Adrenal gland (tissue), 12 donors: Measurements from ENCODE around the gene ANK2. TPM values are rescaled to one million over a fixed set of nuclear protein-coding genes. Genes with fewer than 3 reads are reported as not detected.
"Not testable (repeated sequence)": the region's sequence is repeated elsewhere in the genome, so short reads cannot be mapped to it uniquely, and the experiment has no call there.

Source experiments
- DNase-seq, 7 donors: peaks; one replicate each; pipeline ENCODE4 v3.0.0-alpha.2; 2019 to 2020
- H3K27ac ChIP-seq, 5 donors: fragments of 200-600 bp; sonication (generic) in 4 of 5; 1 replicate in 3 of 5; 2 replicates in 2 of 5; pipeline versions ENCODE4 v1.5.1 to v1.8.0; 2016 to 2020; ENCODE audit warnings: mild to moderate bottlenecking in 1 of 5
- H3K27me3 ChIP-seq: fragments of 200-600 bp; 2 replicates; pipeline ENCODE4 v1.8.0; 2021
- H3K36me3 ChIP-seq, 2 donors: fragments of 200-600 bp; replicated peaks in 1 of 2; 1 replicate in 1 of 2; 2 replicates in 1 of 2; pipeline versions ENCODE4 v1.5.1 to v1.8.0; 2018 to 2022
- H3K4me1 ChIP-seq, 2 donors: fragments of 200-600 bp; replicated peaks in 1 of 2; 1 replicate in 1 of 2; 2 replicates in 1 of 2; pipeline versions ENCODE4 v1.5.1 to v1.8.0; 2018 to 2021
- H3K4me3 ChIP-seq, 4 donors: fragments of 200-600 bp; sonication (generic) in 3 of 4; one replicate each; pipeline ENCODE4 v1.5.1; 2016 to 2018
- H3K9me3 ChIP-seq, 3 donors: fragments of 200-600 bp; sonication (generic) in 1 of 3; replicated peaks in 1 of 3; 1 replicate in 2 of 3; 2 replicates in 1 of 3; pipeline versions ENCODE4 v1.5.1 to v1.8.0; 2016 to 2021
- POLR2A ChIP-seq, 2 donors: fragments of 450-650 bp; IDR thresholded peaks; one replicate each; pipeline ENCODE4 v1.6.1; 2017; ENCODE audit warnings: antibody characterized with exemption in 2 of 2, mild to moderate bottlenecking in 2 of 2, moderate library complexity in 1 of 2
- WGBS, 4 donors: extraction: QIAGEN DNeasy Blood & Tissue Kit in 2 of 4; methylation state at CpG; one replicate each; pipeline versions ENCODE4 v1.1.5 to v1.1.7; 2013 to 2017; 5-methylcytosine and 5-hydroxymethylcytosine counted together
- intact Hi-C, 2 donors: fragments of 100-400 bp; cut with DNase I; formaldehyde crosslinking; loops; one replicate each; pipeline versions ENCODE4 v1.14.1 to v1.15.0; 2022 to 2023
- polyA plus RNA-seq, 3 donors: library from polyadenylated mRNA; stranded (reverse); fragments of 200-250 nt in 2 of 3; fragments of 350-450 nt in 1 of 3; fragmentation: Illumina TruSeq in 1 of 3; extraction: RNeasy Lipid Tissue Mini Kit (QIAGEN cat#74804) in 1 of 3; gene quantifications; one replicate each; pipeline ENCODE4 v1.2.3, GENCODE V29; 2013 to 2014
- total RNA-seq, 9 donors: library from RNA; depleted of rRNA in 4 of 9; stranded (reverse); fragments of >200 nt in 4 of 9; fragments of 120-200 nt in 1 of 9; fragmentation: NEBNext Ultra II Directional in 1 of 9; extraction: Animal tissue kit (Norgen Biotek cat#: 25700) in 1 of 9; gene quantifications; one replicate each; pipeline versions ENCODE4 v1.1.0 to v1.2.4, GENCODE V29; 2013 to 2023
- TF ChIP-seq, protein P1 (sequence below), 6 experiments: fragments of 450-650 bp in 4 of 6; fragments of 200-600 bp in 2 of 6; sonication (generic) in 1 of 6; IDR thresholded peaks; 1 replicate in 5 of 6; 2 replicates in 1 of 6; pipeline versions ENCODE4 v1.5.1 to v1.8.0; 2016 to 2021; ENCODE audit warnings: antibody characterized with exemption in 6 of 6, mild to moderate bottlenecking in 2 of 6, moderate library complexity in 1 of 6
- donor health status: healthy with polysubstance abuse.
- donor health status: Bipolar disorder and iron deficiency.
- donor health status: DM: yes; HTN: yes; CAD: no.
- donor health status: DM: no; HTN: no; CAD: no.
- donor health status: DM: no; HTN: no; CAD: no.
- donor health status: DM: yes; HTN: yes; CAD: no.

Gene ANK2
- total and polyA plus RNA-seq, 12 donors = 6.5 to 229 (median 56.1) TPM

DNA sequence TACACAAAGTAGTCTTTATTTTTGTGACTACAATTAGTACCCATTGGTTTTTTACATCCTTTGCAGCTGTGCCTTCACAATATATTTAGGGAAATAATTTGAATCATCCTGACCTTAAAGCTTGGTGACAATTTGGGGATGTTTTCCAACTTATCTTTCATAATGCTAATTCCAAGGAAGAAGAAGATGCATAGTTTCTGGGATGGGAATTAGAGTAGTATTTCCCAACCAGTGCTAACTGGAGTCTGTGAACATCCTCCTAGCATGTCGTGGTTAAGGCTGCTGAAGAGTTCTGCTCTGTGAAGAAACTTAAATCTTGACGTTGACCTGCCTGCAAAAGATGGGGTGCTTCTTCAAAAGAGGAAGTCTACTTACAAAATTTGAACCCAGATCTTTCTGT, 173.5 kb downstream of the ANK2 start:
- 73 to 85% (median 83%) methylated on average over 2 of the region's 2 CpGs for WGBS, 4 donors
- no peak for TF ChIP-seq POLR2A (IDR thresholded peaks at IDR 0.05)
- TF ChIP-seq, protein P1, sequence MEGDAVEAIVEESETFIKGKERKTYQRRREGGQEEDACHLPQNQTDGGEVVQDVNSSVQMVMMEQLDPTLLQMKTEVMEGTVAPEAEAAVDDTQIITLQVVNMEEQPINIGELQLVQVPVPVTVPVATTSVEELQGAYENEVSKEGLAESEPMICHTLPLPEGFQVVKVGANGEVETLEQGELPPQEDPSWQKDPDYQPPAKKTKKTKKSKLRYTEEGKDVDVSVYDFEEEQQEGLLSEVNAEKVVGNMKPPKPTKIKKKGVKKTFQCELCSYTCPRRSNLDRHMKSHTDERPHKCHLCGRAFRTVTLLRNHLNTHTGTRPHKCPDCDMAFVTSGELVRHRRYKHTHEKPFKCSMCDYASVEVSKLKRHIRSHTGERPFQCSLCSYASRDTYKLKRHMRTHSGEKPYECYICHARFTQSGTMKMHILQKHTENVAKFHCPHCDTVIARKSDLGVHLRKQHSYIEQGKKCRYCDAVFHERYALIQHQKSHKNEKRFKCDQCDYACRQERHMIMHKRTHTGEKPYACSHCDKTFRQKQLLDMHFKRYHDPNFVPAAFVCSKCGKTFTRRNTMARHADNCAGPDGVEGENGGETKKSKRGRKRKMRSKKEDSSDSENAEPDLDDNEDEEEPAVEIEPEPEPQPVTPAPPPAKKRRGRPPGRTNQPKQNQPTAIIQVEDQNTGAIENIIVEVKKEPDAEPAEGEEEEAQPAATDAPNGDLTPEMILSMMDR (IDR thresholded peaks at IDR 0.05) = no peak
- no peak overlapping the region for H3K4me3 ChIP-seq
- intact Hi-C loops = no loop called here
- no peak for DNase-seq
- H3K27me3 ChIP-seq = no peaks in the 10 kb centered on the region
- no peaks in the 10 kb centered on the region for H3K36me3 ChIP-seq
- H3K9me3 ChIP-seq = no peaks in the 10 kb centered on the region
- no peaks in the 10 kb centered on the region for H3K4me1 ChIP-seq
- no peak overlapping the region for H3K27ac ChIP-seq

DNA sequence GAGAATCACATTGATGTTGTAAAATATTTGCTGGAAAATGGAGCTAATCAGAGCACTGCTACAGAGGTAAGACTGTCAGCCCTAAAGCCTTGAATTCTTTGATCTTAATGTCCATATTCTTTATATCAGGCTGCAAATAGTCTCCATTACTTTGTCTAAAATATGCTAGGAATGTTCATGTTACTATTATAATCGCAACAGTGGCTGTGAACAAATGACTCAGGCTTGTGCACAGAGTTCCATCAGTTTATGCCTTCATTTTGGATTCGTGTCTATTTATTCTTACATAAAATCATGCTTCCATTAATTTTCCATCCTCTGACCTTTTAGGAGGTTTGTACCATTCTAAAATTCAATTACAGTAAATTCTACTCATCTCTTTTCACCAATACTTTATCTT, 182.7 kb downstream of the ANK2 start:
- Histone ChIP-seq H3K4me3 (no peak overlapping the region), H3K4me1 (no peaks in the 10 kb centered on the region), H3K27me3 (no peaks in the 10 kb centered on the region), H3K9me3 (no peaks in the 10 kb centered on the region), H3K27ac (no peak overlapping the region), H3K36me3 (no peaks in the 10 kb centered on the region)
- intact Hi-C loops = no loop called here
- TF ChIP-seq, protein P1 (IDR thresholded peaks at IDR 0.05) = no peak
- no peak for TF ChIP-seq POLR2A (IDR thresholded peaks at IDR 0.05)
- WGBS, 4 donors = 73 to 81% (median 79%) methylated on average over 2 of the region's 2 CpGs
- no peak for DNase-seq

DNA sequence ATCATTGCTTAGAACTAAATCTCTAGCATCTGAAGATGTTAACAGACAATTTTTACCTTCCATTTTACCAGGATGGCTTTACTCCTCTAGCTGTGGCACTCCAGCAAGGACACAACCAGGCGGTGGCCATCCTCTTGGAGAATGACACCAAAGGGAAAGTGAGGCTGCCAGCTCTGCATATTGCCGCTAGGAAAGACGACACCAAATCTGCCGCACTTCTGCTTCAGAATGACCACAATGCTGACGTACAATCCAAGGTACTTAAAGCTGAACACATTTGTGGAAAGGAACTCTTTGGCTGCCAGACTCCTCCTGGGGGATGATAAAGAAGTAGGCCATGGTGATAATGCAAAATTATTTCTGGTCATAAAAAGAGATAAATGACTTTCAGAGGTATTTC, 187.5 kb downstream of the ANK2 start:
- TF ChIP-seq, protein P1 (IDR thresholded peaks at IDR 0.05) = no peak
- H3K4me1 ChIP-seq = no peaks in the 10 kb centered on the region
- intact Hi-C loops = no loop called here
- no peak overlapping the region for H3K4me3 ChIP-seq
- H3K9me3 ChIP-seq = peaks cover 0 to 10% (median 0%) of the 10 kb centered on the region in 3 donors
- H3K27me3 ChIP-seq = no peaks in the 10 kb centered on the region
- 88 to 94% (median 91%) methylated on average over 5 of the region's 5 CpGs for WGBS, 4 donors
- no peak for DNase-seq
- H3K27ac ChIP-seq = no peak overlapping the region
- no peaks in the 10 kb centered on the region for H3K36me3 ChIP-seq

DNA sequence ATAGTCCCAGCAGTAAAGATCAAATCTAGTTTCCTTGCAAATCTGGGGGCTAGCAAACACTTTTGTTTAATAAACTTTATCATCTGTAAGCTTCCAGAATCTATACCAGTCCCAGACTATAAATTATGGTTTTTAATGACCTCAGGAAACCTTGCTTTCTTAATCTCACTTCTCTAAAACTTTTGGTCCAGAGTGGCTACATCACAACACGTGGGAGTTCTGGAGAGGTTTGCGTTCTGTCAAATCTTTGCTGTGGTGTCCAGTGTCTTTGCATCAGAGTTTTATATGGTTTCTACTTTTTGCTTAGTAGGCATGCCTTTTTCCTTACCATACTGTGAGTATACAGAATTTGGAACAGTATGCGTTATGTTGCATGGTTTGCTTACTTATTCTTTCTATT, 193.9 kb downstream of the ANK2 start:
- Histone ChIP-seq H3K36me3 (no peaks in the 10 kb centered on the region), H3K4me3 (no peak overlapping the region), H3K4me1 (no peaks in the 10 kb centered on the region), H3K27ac (no peak overlapping the region), H3K27me3 (no peaks in the 10 kb centered on the region), H3K9me3 (peaks cover 0 to 10% (median 0%) of the 10 kb centered on the region in 3 donors)
- TF ChIP-seq, protein P1 (IDR thresholded peaks at IDR 0.05) = no peak
- TF ChIP-seq POLR2A (IDR thresholded peaks at IDR 0.05) = no peak
- DNase-seq = no peak
- WGBS, 4 donors = 76 to 89% (median 87%) methylated on average over 3 of the region's 3 CpGs
- intact Hi-C loops = no loop called here

DNA sequence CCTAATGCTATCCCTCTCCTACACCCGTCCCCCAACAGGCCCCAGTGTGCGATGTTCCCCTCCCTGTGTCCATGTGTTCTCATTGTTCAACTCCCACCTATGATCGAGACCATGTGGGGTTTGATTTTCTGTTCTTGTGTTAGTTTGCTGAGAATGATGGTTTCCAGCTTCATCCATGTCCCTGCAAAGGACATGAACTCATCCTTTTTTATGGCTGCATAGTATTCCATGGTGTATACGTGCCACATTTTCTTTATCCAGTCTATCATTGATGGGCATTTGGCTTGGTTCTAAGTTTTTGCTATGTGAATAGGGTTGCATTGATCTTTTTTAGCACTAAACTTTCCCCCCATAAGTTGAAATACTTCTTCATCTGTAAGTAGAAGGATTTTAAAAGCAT, 195.3 kb downstream of the ANK2 start:
- H3K36me3 ChIP-seq, H3K27me3 ChIP-seq, intact Hi-C loops, H3K27ac ChIP-seq, DNase-seq, H3K4me3 ChIP-seq, H3K4me1 ChIP-seq, H3K9me3 ChIP-seq: not testable (repeated sequence)
- WGBS, 4 donors = 92 to 96% (median 96%) methylated on average over 4 of the region's 4 CpGs
